Body of pancreas (tissue), 4 donors: Measurements from ENCODE around the gene RPS6KA2. TPM values are rescaled to one million over a fixed set of nuclear protein-coding genes. Genes with fewer than 3 reads are reported as not detected.
"Not testable (repeated sequence)": the region's sequence is repeated elsewhere in the genome, so short reads cannot be mapped to it uniquely, and the experiment has no call there.

Source experiments
- ATAC-seq: fragments of 150-250 bp; one replicate; pipeline ENCODE4 v1.9.1; 2016
- DNase-seq, 4 donors: peaks; one replicate each; pipeline ENCODE4 v3.0.0-alpha.2; 2019
- H3K27ac ChIP-seq, 4 donors: fragments of 200-600 bp; sonication (generic); 1 replicate in 3 of 4; 2 replicates in 1 of 4; pipeline versions ENCODE4 v1.5.1 to v1.6.1; 2016 to 2019; ENCODE audit warnings: mild to moderate bottlenecking in 1 of 4, mixed read lengths in 1 of 4, moderate library complexity in 1 of 4
- H3K27me3 ChIP-seq, 2 donors: fragments of 200-600 bp; sonication (generic); one replicate each; pipeline ENCODE4 v1.6.0; 2016; ENCODE audit warnings: mild to moderate bottlenecking in 1 of 2
- H3K36me3 ChIP-seq, 2 donors: fragments of 200-600 bp; sonication (generic); replicated peaks in 1 of 2; 2 replicates each; pipeline ENCODE4 v1.5.1; 2016; ENCODE audit warnings: low read depth in 2 of 2; ENCODE audit not compliant: insufficient read depth in 1 of 2
- H3K4me1 ChIP-seq: fragments of 200-600 bp; sonication (generic); one replicate; pipeline ENCODE4 v1.6.0; 2016
- H3K4me3 ChIP-seq, 2 donors: fragments of 200-600 bp; sonication (generic); 1 replicate in 1 of 2; 2 replicates in 1 of 2; pipeline ENCODE4 v1.5.1; 2016 to 2019
- H3K9me3 ChIP-seq, 3 donors: fragments of 200-600 bp; sonication (generic); 1 replicate in 2 of 3; 2 replicates in 1 of 3; pipeline ENCODE4 v1.5.1; 2016
- POLR2A ChIP-seq, 3 donors: fragments of 450-650 bp; IDR thresholded peaks; one replicate each; pipeline ENCODE4 v1.6.1; 2016; ENCODE audit warnings: antibody characterized with exemption in 3 of 3, mild to moderate bottlenecking in 2 of 3
- WGBS, 2 donors: methylation state at CpG; one replicate each; pipeline ENCODE4 v1.1.5; 2017; 5-methylcytosine and 5-hydroxymethylcytosine counted together
- intact Hi-C: fragments of 100-400 bp; cut with DNase I; formaldehyde crosslinking; loops from one replicate; pipeline ENCODE4 v1.15.1; 2023
- total RNA-seq, 2 donors: library from RNA; depleted of rRNA; stranded (reverse); fragments of >200 nt; gene quantifications; one replicate each; pipeline ENCODE4 v1.1.0, GENCODE V29; 2016
- TF ChIP-seq, protein P1 (sequence below), 7 experiments: fragments of 450-650 bp in 4 of 7; fragments of 200-600 bp in 3 of 7; sonication (generic) in 3 of 7; IDR thresholded peaks; one replicate each; pipeline ENCODE4 v1.5.1; 2016 to 2019; ENCODE audit warnings: antibody characterized with exemption in 7 of 7

RPS6KA2 gene
- total RNA-seq, 2 donors from 2014 or later: 24.4 to 53.7 TPM

DNA sequence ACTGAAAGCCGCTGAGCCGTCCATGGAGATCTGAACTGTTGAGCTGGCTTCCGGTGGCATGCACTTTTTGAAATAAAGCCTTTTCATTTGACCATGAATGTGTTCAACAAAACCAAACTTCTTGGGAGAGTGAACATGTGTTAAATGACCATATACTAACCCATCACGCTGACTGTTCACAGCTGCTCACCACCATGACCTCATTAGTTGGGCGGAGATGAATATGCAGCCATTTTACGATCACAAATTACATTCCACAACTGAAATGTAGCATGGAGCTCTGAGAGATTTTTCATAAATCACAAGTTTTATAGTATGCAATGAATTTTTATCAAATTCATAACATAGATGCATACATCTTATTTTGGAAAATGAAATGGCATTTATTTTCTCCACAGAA, 44.8 kb downstream of the RPS6KA2 start:
- ATAC-seq: no peak
- Histone ChIP-seq H3K4me3 (no peak overlapping the region), H3K27ac (no peak overlapping the region), H3K36me3 (no peaks in the 10 kb centered on the region), H3K4me1 (no peaks in the 10 kb centered on the region), H3K9me3 (no peaks in the 10 kb centered on the region), H3K27me3 (no peaks in the 10 kb centered on the region)
- intact Hi-C loops: no loop called here
- TF ChIP-seq POLR2A (IDR thresholded peaks at IDR 0.05): no peak
- TF ChIP-seq, protein P1, sequence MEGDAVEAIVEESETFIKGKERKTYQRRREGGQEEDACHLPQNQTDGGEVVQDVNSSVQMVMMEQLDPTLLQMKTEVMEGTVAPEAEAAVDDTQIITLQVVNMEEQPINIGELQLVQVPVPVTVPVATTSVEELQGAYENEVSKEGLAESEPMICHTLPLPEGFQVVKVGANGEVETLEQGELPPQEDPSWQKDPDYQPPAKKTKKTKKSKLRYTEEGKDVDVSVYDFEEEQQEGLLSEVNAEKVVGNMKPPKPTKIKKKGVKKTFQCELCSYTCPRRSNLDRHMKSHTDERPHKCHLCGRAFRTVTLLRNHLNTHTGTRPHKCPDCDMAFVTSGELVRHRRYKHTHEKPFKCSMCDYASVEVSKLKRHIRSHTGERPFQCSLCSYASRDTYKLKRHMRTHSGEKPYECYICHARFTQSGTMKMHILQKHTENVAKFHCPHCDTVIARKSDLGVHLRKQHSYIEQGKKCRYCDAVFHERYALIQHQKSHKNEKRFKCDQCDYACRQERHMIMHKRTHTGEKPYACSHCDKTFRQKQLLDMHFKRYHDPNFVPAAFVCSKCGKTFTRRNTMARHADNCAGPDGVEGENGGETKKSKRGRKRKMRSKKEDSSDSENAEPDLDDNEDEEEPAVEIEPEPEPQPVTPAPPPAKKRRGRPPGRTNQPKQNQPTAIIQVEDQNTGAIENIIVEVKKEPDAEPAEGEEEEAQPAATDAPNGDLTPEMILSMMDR (IDR thresholded peaks at IDR 0.05): no peak
- WGBS, 2 donors: 95 to 98% methylated on average over 6 of the region's 6 CpGs
- DNase-seq: no peak

DNA sequence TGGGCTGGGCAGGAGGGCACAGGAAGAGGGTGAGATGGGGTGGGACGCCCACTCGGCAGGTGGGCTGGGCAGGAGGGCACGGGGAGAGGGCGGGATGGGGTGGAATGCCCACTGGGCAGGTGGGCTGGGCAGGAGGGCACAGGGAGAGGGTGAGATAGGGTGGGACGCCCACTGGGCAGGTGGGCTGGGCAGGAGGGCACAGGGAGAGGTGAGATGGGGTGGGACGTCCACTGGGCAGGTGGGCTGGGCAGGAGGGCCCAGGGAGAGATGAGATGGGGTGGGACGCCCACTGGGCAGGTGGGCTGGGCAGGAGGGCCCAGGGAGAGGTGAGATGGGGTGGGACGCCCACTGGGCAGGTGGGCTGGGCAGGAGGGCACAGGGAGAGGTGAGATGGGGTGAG, 45.2 kb downstream of the RPS6KA2 start:
- DNase-seq, H3K9me3 ChIP-seq, H3K36me3 ChIP-seq, intact Hi-C loops, ATAC-seq, H3K4me3 ChIP-seq, H3K27me3 ChIP-seq, H3K27ac ChIP-seq, H3K4me1 ChIP-seq: not testable (repeated sequence)
- 82 to 90% methylated on average over 7 to 8 of the region's 8 CpGs for WGBS, 2 donors

DNA sequence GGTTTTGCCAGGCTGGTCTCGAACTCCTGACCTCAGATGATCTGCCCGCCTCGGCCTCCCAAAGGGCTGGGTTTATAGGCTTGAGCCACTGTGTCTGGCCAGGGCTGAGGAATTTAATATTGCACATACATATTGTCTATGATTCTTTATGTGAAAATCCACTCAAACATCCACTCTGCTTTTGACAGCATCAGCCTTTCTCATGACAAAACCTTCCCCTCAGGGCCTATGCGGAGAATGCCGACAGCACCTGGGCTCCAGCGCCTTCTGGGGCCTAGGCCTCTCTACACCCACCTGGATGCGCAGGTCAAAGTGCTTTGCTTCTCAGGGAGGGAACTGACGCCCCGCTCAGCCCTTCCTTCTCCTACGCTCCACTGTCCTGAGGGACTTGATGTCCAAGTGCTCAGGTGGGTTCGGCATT, 46.0 kb downstream of the RPS6KA2 start:
- Histone ChIP-seq H3K36me3 (no peaks in the 10 kb centered on the region), H3K4me1 (no peaks in the 10 kb centered on the region), H3K4me3 (no peak overlapping the region), H3K27me3 (no peaks in the 10 kb centered on the region), H3K27ac (no peak overlapping the region), H3K9me3 (no peaks in the 10 kb centered on the region)
- intact Hi-C loops: no loop called here
- no peak for ATAC-seq
- DNase-seq: no peak
- TF ChIP-seq, protein P1 (IDR thresholded peaks at IDR 0.05): no peak
- TF ChIP-seq POLR2A (IDR thresholded peaks at IDR 0.05): no peak
- WGBS, 2 donors: 95 to 100% methylated on average over 11 of the region's 11 CpGs

DNA sequence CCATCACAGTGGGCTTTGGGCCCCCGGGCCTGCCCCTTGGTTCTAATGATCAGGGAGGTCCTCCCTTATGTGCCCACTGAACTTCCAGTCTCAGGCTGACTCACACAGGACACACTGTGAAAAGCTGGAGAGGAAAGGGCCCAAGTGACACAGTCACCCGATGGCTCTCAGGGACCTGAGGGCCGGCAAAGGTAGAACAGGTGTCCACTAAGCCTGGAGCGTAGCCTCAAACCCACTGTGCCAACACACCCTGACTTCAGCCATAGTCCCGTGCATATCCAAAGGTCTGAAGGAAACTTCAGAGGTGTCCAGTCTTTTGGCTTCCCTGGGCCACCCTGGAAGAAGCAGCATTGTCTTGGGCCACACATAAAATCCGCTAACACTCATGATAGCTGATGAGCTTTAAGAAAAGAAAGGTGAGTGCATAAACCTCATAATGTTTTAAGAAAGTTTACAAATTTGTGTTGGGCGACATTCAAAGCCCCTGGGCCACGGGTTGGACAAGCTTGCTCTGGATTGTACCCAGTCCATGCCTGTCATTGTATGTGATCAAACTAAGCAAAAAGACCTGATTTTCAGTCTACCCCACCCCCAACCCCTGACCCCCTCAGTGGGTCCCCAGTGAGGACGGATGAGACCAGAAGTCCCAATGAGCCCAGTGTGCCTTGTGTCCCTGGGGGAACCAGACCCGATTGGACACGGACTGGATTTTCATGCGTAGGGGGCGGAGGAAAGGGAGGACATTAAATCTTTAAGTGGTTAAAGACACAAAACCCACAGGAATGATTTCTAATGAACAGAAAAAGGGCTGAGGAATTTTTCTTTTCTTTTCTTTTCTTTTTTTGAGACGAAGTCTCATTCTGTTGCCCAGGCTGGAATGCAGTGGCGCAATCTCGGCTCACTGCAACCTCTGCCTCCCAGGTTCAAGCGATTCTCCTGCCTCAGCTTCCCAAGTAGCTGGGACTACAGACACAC, 46.7 kb downstream of the RPS6KA2 start:
- H3K27ac ChIP-seq: no peak overlapping the region
- intact Hi-C loops: no loop called here
- DNase-seq (no peak), ATAC-seq (no peak)
- H3K4me3 ChIP-seq: no peak overlapping the region
- H3K27me3 ChIP-seq: no peaks in the 10 kb centered on the region
- H3K4me1 ChIP-seq: no peaks in the 10 kb centered on the region
- WGBS, 2 donors: 89 to 95% methylated on average over 17 of the region's 17 CpGs
- TF ChIP-seq, protein P1 (IDR thresholded peaks at IDR 0.05): no peak
- TF ChIP-seq POLR2A (IDR thresholded peaks at IDR 0.05): no peak
- H3K9me3 ChIP-seq: no peaks in the 10 kb centered on the region
- no peaks in the 10 kb centered on the region for H3K36me3 ChIP-seq

DNA sequence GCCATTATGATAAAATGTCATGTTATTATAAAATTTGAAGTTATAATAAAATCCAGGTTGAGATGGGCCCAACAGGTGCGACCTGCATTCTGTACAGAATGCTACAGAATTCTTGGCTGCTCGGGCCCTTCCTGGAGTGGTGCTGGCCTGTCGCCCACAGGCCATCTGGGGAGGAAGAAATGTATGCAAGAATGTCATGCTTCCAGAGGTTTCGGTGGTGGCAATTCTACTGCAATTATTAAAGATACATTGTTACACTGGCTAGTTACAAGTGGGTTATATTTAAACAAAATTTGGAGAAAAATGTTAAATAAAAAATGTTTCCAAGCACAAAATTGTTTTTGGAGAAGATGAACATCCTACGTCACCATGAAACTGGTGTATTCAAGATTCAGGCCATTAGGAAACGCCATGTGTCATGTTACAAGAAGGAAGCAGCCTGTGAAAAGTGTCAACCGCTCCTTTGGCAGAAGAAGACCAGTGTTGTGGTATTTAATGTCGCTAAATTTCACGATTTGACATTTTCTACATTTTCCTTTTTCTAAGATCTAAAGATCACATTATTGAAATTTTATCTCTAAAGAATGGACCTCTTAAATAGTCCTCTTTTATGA, 47.7 kb downstream of the RPS6KA2 start:
- no peaks in the 10 kb centered on the region for H3K27me3 ChIP-seq
- ATAC-seq (no peak), DNase-seq (no peak)
- H3K9me3 ChIP-seq: no peaks in the 10 kb centered on the region
- WGBS, 2 donors: 80 to 84% methylated on average over 9 of the region's 9 CpGs
- H3K27ac ChIP-seq: no peak overlapping the region
- intact Hi-C loops: no loop called here
- H3K4me3 ChIP-seq: no peak overlapping the region
- TF ChIP-seq POLR2A (IDR thresholded peaks at IDR 0.05): no peak
- TF ChIP-seq, protein P1 (IDR thresholded peaks at IDR 0.05): no peak
- H3K4me1 ChIP-seq: no peaks in the 10 kb centered on the region
- no peaks in the 10 kb centered on the region for H3K36me3 ChIP-seq
